Lung (tissue), 12 donors: ENCODE data around the gene OPCML. TPM values are rescaled to one million over a fixed set of nuclear protein-coding genes. Genes with fewer than 3 reads are reported as not detected.

ENCODE experiments used
- ATAC-seq: fragments of 200-7000 bp; cut with Tn5 transposase; one replicate; pipeline ENCODE4 v1.9.1; 2020; ENCODE audit warnings: moderate number of reproducible peaks; ENCODE audit not compliant: insufficient read depth, low FRiP score
- DNase-seq, 3 donors: peaks; one replicate each; pipeline ENCODE4 v3.0.0-alpha.2; 2013 to 2017
- H3K27ac ChIP-seq, 2 donors: one replicate each; pipeline ENCODE4 v1.5.1; 2013; ENCODE audit warnings: mild to moderate bottlenecking in 2 of 2, moderate library complexity in 2 of 2, control low read depth in 1 of 2, inconsistent platforms in 1 of 2, low read depth in 1 of 2, low read length in 1 of 2
- H3K27me3 ChIP-seq, 3 donors: one replicate each; pipeline ENCODE4 v1.5.1; 2013; ENCODE audit warnings: low read length in 2 of 3; ENCODE audit not compliant: control insufficient read depth in 3 of 3, insufficient read depth in 3 of 3
- H3K36me3 ChIP-seq, 4 donors: one replicate each; pipeline ENCODE4 v1.5.1; 2013; ENCODE audit warnings: low read length in 4 of 4, mild to moderate bottlenecking in 1 of 4, moderate library complexity in 1 of 4; ENCODE audit not compliant: control insufficient read depth in 4 of 4, insufficient read depth in 4 of 4
- H3K4me1 ChIP-seq, 5 donors: one replicate each; pipeline ENCODE4 v1.5.1; 2013; ENCODE audit warnings: low read length in 5 of 5, mild to moderate bottlenecking in 2 of 5, moderate library complexity in 1 of 5; ENCODE audit not compliant: control insufficient read depth in 5 of 5, insufficient read depth in 5 of 5
- H3K4me3 ChIP-seq: one replicate; pipeline ENCODE4 v1.5.1; 2013; ENCODE audit warnings: mild to moderate bottlenecking, control low read depth, moderate library complexity
- H3K9ac ChIP-seq, 2 donors: one replicate each; pipeline ENCODE4 v1.5.1; 2013; ENCODE audit warnings: low read length in 2 of 2, control low read depth in 1 of 2; ENCODE audit not compliant: insufficient read depth in 1 of 2
- H3K9me3 ChIP-seq, 4 donors: one replicate each; pipeline ENCODE4 v1.5.1; 2013; ENCODE audit warnings: low read length in 3 of 4, mild to moderate bottlenecking in 1 of 4, moderate library complexity in 1 of 4; ENCODE audit not compliant: control insufficient read depth in 4 of 4, insufficient read depth in 3 of 4
- WGBS, 2 donors: extraction: QIAGEN DNeasy Blood & Tissue Kit; methylation state at CpG; one replicate each; pipeline ENCODE4 v1.1.7; 2013; 5-methylcytosine and 5-hydroxymethylcytosine counted together
- polyA plus RNA-seq, 2 donors: library from polyadenylated mRNA; stranded (reverse); fragments of 200-250 nt; gene quantifications; one replicate each; pipeline ENCODE4 v1.2.1, GENCODE V29; 2013
- total RNA-seq, 2 donors: library from RNA; depleted of rRNA in 1 of 2; stranded (reverse); fragments of >200 nt in 1 of 2; gene quantifications; one replicate each; pipeline ENCODE4 v1.2.1, GENCODE V29; 2014 to 2021
- TF ChIP-seq, protein P1 (sequence below): IDR thresholded peaks from 2 replicates; pipeline ENCODE4 v1.5.1; 2012; ENCODE audit warnings: mild to moderate bottlenecking; ENCODE audit errors: control extremely low read depth, extremely low read depth
- donor health status: control.
- donor health status: control.
- donor health status: Bipolar disorder and iron deficiency.
- donor health status: healthy.
- donor health status: DM: yes; HTN: yes; CAD: no.

OPCML gene
- total and polyA plus RNA-seq, 4 donors = 0.49 to 0.74 TPM; not detected in 2

DNA sequence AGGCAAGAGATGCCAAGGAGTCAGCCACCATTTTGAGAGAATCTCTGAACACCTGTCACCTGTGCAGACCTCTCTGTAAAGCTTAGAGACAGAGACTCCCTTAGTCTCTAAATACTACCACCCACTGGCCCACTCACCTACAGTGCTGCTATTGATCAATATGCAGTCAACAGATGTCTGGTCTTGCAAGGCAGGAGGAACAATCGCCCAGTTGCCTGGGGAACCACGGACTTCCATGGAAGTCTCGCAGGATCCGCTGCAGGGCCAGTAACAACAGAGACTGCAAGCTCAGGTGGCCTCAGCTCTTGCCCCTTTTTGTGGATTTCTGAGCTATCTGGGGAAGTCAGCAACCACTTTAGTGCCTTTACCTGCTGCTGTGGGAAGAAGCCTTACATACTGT, 195.1 kb downstream of the OPCML start:
- ATAC-seq (no peak), DNase-seq (no peak)
- Histone ChIP-seq H3K4me3 (no peak overlapping the region), H3K9me3 (peaks cover 0 to 10% (median 0%) of the 10 kb centered on the region in 4 donors), H3K27me3 (peaks cover 0 to 6% (median 0%) of the 10 kb centered on the region in 3 donors), H3K36me3 (no peaks in the 10 kb centered on the region), H3K9ac (no peak overlapping the region), H3K4me1 (no peaks in the 10 kb centered on the region), H3K27ac (no peak overlapping the region)
- TF ChIP-seq, protein P1, sequence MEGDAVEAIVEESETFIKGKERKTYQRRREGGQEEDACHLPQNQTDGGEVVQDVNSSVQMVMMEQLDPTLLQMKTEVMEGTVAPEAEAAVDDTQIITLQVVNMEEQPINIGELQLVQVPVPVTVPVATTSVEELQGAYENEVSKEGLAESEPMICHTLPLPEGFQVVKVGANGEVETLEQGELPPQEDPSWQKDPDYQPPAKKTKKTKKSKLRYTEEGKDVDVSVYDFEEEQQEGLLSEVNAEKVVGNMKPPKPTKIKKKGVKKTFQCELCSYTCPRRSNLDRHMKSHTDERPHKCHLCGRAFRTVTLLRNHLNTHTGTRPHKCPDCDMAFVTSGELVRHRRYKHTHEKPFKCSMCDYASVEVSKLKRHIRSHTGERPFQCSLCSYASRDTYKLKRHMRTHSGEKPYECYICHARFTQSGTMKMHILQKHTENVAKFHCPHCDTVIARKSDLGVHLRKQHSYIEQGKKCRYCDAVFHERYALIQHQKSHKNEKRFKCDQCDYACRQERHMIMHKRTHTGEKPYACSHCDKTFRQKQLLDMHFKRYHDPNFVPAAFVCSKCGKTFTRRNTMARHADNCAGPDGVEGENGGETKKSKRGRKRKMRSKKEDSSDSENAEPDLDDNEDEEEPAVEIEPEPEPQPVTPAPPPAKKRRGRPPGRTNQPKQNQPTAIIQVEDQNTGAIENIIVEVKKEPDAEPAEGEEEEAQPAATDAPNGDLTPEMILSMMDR = no peak
- WGBS, 2 donors = 89 to 90% methylated on average over 4 of the region's 4 CpGs

DNA sequence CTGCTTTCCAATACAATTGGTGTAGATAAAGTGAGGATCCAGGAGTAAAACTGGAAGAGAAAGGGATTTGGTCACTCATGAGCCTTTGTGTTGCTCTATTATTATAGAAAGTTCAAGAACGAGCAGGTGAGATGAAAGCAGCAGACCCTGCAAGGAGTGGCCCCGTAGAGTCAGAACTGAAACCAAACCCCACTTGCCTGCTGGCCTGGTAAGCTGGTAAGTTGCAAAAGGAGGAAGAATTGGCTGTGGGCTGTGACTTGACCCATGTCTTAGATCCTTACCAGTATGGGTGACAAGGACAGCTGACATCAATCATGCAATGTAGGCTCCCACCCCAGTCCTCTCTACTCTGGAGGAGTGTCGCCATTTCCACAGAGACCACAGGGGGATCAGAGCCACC, 201.3 kb downstream of the OPCML start:
- DNase-seq = no peak
- WGBS, 2 donors = 86 to 87% methylated on average over 3 of the region's 3 CpGs
- TF ChIP-seq, protein P1 = no peak

DNA sequence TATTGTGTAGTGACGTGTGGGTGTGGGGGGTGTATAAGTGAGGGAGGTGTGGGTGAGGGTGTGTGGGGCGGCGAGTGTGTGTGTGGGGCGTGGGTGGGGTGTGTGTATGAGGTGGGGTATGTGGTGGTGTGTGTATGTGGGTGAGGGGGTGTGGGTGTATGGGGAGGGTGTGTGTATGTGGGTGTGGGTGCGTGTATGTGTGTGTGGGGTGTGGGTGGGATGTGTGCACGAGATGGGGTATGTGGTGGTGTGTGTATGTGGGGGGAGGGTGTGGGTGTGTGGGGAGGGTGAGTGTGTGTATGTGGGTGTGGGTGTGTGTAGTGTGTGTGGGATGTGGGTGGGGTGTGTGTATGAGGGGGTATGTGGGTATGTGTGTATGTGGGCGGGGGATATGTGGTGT, 205.5 kb downstream of the OPCML start:
- H3K27ac ChIP-seq = no peak overlapping the region
- DNase-seq (no peak), ATAC-seq (no peak)
- peaks cover 0 to 3% (median 0%) of the 10 kb centered on the region in 4 donors for H3K9me3 ChIP-seq
- H3K36me3 ChIP-seq = no peaks in the 10 kb centered on the region
- WGBS, 2 donors = 89% methylated on average over 7 of the region's 7 CpGs
- no peaks in the 10 kb centered on the region for H3K4me1 ChIP-seq
- no peak overlapping the region for H3K4me3 ChIP-seq
- H3K27me3 ChIP-seq = peaks cover 0 to 3% (median 0%) of the 10 kb centered on the region in 3 donors
- TF ChIP-seq, protein P1 = no peak
- H3K9ac ChIP-seq = no peak overlapping the region

More for the DNA sequence above, 201.3 kb downstream of the OPCML start:
- H3K27me3 ChIP-seq = no peaks in the 10 kb centered on the region
- no peak for ATAC-seq
- no peak overlapping the region for H3K27ac ChIP-seq
- H3K4me1 ChIP-seq = no peaks in the 10 kb centered on the region
- H3K9me3 ChIP-seq = peaks cover 0 to 12% (median 0%) of the 10 kb centered on the region in 4 donors
- no peaks in the 10 kb centered on the region for H3K36me3 ChIP-seq
- no peak overlapping the region for H3K9ac ChIP-seq
- no peak overlapping the region for H3K4me3 ChIP-seq

DNA sequence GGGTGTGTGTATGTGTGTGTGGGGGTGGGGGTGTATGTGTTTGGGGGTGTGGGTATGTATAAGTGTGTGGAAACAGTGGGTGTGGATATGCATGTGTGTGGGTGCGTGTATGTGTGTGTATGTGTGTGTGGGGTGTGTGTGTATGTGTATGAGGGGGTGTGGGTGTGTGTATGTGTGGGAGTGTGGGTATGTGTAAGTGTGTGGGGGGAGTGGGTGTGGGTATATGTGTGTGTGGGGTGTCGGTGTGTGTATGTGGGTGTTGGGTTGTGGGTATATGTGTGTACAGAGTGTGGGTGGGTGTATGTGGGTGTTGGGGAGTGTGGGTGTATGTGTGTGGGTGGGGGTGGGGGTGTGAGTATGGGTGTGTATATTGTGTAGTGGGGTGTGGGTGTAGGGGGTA, 206.0 kb downstream of the OPCML start:
- ATAC-seq = no peak
- Histone ChIP-seq H3K9ac (no peak overlapping the region), H3K4me3 (no peak overlapping the region)

More for the DNA sequence above, 206.0 kb downstream of the OPCML start:
- no peaks in the 10 kb centered on the region for H3K36me3 ChIP-seq
- H3K4me1 ChIP-seq = no peaks in the 10 kb centered on the region
- TF ChIP-seq, protein P1 = no peak
- peaks cover 0 to 3% (median 0%) of the 10 kb centered on the region in 3 donors for H3K27me3 ChIP-seq
- H3K27ac ChIP-seq = no peak overlapping the region
- DNase-seq = no peak
- WGBS, 2 donors = 94 to 96% methylated on average over 2 of the region's 2 CpGs
- H3K9me3 ChIP-seq = peaks cover 0 to 3% (median 0%) of the 10 kb centered on the region in 4 donors
